ENCODE results near the gene INO80.
"Not testable (repeated sequence)": the region's sequence is repeated elsewhere in the genome, so short reads cannot be mapped to it uniquely, and the experiment has no call there.

The INO80 gene

GRCh38 chr15:41115161-41115651 is 874 bp downstream of the INO80 start:
- DNase-seq = no peak

- no peak for DNase-seq
Observed at GRCh38 chr15:41106947-41107346, 9.1 kb downstream of the INO80 start.

- no peak for DNase-seq
Observed at GRCh38 chr15:41105348-41106334, 10.4 kb downstream of the INO80 start.

DNA sequence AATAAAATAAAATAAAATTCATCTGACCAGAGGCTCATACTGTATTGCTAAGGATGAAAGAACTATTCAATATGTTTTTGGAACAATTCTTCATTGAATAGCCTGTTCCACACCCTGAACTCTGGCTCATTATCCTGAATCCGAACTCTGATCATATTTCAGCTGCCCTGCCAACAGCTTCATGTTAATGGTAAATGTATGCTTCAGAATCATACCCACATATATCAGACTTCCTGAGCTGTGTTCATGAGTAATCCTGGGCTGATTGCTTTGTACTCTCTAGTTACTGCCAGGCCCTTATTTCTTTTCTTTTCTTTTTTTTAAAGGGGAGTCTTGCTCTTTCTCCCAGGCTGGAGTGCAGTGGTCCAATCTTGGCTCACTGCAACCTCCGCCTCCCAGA is 11.8 kb downstream of the INO80 start:
- no peak for DNase-seq

DNA sequence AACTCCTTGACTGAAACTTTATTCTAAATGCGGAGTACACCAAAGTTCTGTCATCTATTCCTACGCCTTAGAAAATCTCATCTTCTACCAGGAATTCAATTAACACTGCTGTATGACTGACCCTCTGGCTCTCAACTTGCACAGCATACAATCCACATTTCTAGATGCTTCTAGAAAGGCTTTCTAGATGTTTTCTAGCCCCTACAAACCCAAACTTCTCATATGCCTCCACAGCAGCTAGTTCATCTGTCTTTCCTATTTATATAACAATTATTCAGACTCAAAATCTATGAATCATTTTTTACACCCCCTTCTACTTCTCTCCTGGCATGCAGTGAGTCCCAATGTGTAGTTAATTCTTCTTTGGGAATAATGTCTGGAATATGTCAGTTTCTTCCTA is 13.2 kb downstream of the INO80 start:
- no peak for DNase-seq

DNA sequence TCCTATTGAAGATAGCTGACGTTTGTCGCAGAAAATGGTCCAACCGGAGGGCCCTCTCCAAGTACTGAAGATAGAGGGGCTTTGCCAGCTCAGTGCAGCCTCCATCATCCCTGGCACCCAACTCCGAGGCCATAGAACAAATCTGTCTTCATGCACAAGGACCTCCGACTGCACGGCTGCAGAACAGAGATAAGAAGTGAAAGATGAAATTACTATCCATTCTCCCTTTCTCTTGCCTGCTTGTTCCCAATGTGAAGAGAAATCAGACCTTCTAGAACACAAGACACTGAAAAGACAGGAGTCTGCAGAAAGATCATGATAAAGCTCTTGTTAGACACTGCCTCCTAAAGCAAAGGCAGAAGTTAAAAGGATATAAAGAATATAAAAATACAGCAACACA is 19.9 kb downstream of the INO80 start:
- no peak for DNase-seq

DNA sequence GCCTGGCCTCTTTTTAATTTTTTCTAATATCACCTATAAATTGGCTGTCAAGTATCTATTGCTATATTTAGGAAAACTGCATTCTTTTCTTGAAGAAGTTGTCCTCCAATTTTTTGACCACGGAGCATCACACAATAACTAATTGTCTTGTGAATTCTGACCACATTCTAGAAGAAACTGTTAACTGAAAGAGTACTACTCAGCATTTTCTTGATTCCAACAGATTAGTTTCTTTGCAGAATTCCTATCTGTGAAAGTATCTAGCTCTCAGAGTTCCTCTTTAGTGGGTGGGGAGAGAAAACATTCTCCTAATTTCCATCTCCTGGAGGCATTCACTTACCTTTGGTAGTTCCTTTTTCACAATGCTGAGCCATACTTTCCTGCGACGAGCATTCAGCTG is 31.1 kb downstream of the INO80 start:
- no peak for DNase-seq

DNA sequence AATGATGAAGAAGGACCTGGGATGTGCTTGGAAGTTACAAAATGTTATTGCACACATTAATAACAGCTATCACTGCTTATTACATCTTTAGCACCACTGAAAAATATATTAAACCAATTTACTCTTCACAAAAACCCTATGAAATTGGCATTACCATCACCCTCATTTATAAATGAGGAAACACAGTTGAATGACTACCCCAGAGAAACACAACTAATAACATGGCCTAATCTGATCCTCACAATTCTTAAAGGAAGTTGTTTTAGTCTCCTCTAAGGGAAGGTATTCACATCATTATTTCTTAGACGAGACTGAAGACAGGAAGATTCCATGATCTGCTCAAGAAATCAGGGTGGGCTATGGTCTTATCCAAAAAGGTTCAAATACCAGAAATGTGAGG is 35.9 kb downstream of the INO80 start:
- no peak for DNase-seq

GRCh38 chr15:41079717-41080116 is 36.4 kb downstream of the INO80 start:
- no peak for DNase-seq

DNA sequence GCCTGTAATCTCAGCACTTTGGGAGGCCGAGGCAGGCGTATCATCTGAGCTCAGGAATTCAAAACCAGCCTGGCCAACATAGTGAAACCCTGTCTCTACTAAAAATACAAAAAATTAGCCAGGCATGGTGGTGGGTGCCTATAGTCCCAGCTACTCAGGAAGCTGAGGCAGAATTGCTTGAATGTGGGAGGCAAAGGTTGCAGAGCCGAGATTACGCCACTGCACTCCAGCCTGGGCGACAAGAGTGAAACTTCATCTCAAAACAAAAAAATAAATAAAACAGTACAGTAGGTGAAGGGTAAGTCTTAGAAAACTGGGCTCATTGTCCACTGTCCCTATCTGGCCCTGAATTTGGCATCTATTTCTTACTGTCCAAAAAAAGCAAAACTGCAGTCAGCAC is 37.2 kb downstream of the INO80 start:
- DNase-seq = not testable (repeated sequence)

GRCh38 chr15:41078125-41078524 is 38.0 kb downstream of the INO80 start:
- DNase-seq = no peak

- DNase-seq = no peak
Observed at GRCh38 chr15:41073028-41073427, 43.1 kb downstream of the INO80 start.

DNA sequence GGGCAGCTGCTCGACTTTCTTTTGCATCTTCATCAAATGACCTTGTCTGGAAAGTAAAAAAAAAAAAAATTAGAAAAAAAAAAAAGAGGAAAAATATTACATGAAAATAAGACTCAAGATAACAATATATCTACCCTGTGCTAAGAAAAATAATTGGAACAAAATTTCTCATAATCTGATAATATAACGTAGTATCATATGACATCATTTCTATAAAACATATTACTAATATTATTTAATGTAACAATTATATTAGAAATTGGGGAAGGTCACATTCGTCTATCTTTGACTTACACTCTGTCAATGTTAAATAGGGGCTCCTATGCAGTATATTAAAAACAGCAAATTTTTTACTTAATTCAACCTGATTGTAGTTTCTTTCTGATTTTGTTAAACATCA is 44.1 kb downstream of the INO80 start:
- no peak for DNase-seq

DNA sequence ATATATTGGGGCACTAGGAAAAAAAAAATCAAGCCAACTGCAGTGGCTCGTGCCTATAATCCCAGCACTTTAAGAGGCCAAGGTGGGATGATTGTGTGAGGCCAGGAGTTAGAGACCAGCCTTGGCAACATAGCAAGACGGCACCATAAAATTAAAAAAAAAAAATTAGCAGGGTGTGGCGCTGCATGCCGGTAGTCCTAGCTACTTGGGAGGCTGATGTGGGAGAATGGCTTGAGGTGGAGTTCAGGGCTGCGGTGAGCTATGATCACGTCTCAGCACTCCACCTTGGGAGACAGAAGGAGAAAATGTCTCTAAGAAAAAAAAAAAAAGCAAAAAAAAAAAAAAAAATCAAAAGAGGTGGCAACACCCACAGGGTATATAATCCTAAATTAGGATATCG is 49.6 kb downstream of the INO80 start:
- DNase-seq = no peak

GRCh38 chr15:41061667-41062066 is 54.4 kb downstream of the INO80 start:
- DNase-seq = no peak

GRCh38 chr15:41060505-41060904 is 55.6 kb downstream of the INO80 start:
- DNase-seq = no peak

- no peak for DNase-seq
Observed at GRCh38 chr15:41056810-41057209, 59.3 kb downstream of the INO80 start.

GRCh38 chr15:41055706-41056105 is 60.4 kb downstream of the INO80 start:
- no peak for DNase-seq

DNA sequence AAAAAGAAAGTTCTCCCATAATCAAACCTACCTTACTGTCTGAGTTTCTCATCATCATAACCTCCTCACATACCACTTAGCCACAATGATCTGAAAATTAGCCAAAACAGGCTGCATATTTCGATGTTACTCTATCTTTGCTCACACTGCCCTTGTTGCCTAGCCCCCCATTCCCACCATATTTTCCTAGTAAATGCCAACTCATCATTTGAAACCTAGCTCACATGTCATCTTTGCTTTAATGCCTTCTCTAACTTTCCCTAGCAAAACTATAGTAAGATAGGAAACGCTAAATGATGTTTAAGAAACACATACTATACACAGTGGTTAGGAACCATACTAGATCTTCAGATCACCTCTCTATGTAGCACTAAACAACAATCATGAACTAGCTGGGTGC is 64.9 kb downstream of the INO80 start:
- DNase-seq = no peak

GRCh38 chr15:41048852-41049251 is 67.2 kb downstream of the INO80 start:
- no peak for DNase-seq

DNA sequence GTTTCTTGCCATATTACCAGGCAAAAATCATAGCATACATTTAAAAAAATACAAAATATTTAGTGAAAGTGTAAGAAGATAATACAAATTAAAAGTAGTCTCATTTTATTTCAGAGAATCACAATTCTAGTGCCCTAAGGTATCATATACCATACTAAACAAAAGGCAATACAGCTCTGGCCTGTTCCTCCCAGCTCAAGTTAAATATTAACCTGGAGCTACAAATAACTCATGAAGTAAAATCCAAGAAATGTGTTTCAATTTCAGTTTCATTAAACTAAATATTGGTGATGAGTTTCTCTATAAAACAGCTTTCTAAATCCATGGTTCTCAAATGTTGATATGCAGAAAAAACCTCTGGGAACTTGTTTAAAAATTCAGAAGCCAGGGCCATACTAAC is 67.7 kb downstream of the INO80 start:
- DNase-seq = no peak

DNA sequence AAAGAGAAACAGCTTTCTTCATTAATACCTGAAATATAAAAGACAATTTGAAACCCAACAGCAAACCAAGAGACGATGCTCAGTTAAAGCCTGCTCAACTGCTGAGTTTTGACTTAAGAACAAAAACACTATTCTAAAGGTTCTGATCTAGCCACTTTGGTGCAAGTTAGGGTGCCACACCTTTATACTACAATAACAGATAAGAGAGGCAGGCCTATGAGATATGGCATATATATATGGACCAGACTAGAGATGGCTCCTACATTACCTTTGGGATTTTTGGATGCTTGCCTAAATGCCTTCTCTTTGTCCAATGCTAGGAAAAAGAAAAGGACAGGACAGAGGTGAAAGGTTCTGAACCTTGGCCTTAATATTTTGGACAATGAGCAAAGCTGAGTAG is 68.6 kb downstream of the INO80 start:
- no peak for DNase-seq

- DNase-seq = no peak
Observed at GRCh38 chr15:41043276-41043951, 72.7 kb downstream of the INO80 start.

GRCh38 chr15:41042851-41043250 is 73.2 kb downstream of the INO80 start:
- no peak for DNase-seq
